Common myeloid progenitor, CD34-positive (primary cell): ENCODE results near the gene MPRIP.
A peak's percentile ranks its signal among the peaks of the same experiment; 100 is the strongest.

Source experiments
- CTCF ChIA-PET: fragments of 350-600 bp; sonication (Branson Sonifier 250); formaldehyde crosslinking; loops from one replicate; lab custom pipeline; 2021; ENCODE audit warnings: antibody characterized with exemption; lab: Charles Lee
- POLR2A ChIA-PET: fragments of 350-600 bp; sonication (Branson Sonifier 250); formaldehyde crosslinking; loops from one replicate; lab custom pipeline; 2021; ENCODE audit warnings: antibody characterized with exemption; lab: Charles Lee
- DNase-seq, 3 donors: peaks; one replicate each; pipeline versions ENCODE4 v3.0.0 to v3.0.0-alpha.2; 2013
- H3K27ac ChIP-seq, 2 experiments: 1 replicate in 1 of 2; 2 replicates in 1 of 2; pipeline ENCODE4 v1.7.0; 2013; ENCODE audit warnings: inconsistent platforms in 2 of 2, low read length in 2 of 2, mild to moderate bottlenecking in 2 of 2, low read depth in 1 of 2, moderate library complexity in 1 of 2; ENCODE audit not compliant: severe bottlenecking in 2 of 2, insufficient read depth in 1 of 2, poor library complexity in 1 of 2
- H3K27me3 ChIP-seq, 5 experiments: replicated peaks in 2 of 5; 1 replicate in 3 of 5; 2 replicates in 2 of 5; pipeline versions ENCODE4 v1.6.1 to v1.7.0; 2013; ENCODE audit warnings: low read length in 4 of 5, mild to moderate bottlenecking in 2 of 5, moderate library complexity in 2 of 5, inconsistent platforms in 1 of 5; ENCODE audit not compliant: insufficient read depth in 5 of 5, control insufficient read depth in 4 of 5
- H3K36me3 ChIP-seq, 4 experiments: 1 replicate in 2 of 4; 2 replicates in 2 of 4; pipeline versions ENCODE4 v1.6.1 to v1.7.0; 2013; ENCODE audit warnings: low read length in 3 of 4, control low read depth in 1 of 4, mild to moderate bottlenecking in 1 of 4; ENCODE audit not compliant: control insufficient read depth in 4 of 4, insufficient read depth in 4 of 4
- H3K4me1 ChIP-seq, 4 experiments: 1 replicate in 3 of 4; 2 replicates in 1 of 4; pipeline versions ENCODE4 v1.6.1 to v1.7.1; 2013; ENCODE audit warnings: low read length in 3 of 4, mild to moderate bottlenecking in 3 of 4, control low read depth in 1 of 4, inconsistent platforms in 1 of 4, moderate library complexity in 1 of 4; ENCODE audit not compliant: control insufficient read depth in 4 of 4, insufficient read depth in 4 of 4; ENCODE audit errors: control extremely low read depth in 1 of 4
- H3K4me3 ChIP-seq, 7 experiments: 1 replicate in 4 of 7; 2 replicates in 3 of 7; pipeline versions ENCODE4 v1.5.1 to v1.7.0; 2013; ENCODE audit warnings: mild to moderate bottlenecking in 7 of 7, low read length in 6 of 7, moderate library complexity in 6 of 7, inconsistent platforms in 2 of 7, low read depth in 2 of 7, control low read depth in 1 of 7; ENCODE audit not compliant: insufficient read depth in 4 of 7, control insufficient read depth in 1 of 7; ENCODE audit errors: extremely low read depth in 1 of 7
- H3K9me3 ChIP-seq, 5 experiments: 1 replicate in 4 of 5; 2 replicates in 1 of 5; pipeline versions ENCODE4 v1.6.1 to v1.7.1; 2013; ENCODE audit warnings: low read length in 4 of 5, mild to moderate bottlenecking in 2 of 5, inconsistent platforms in 1 of 5, low read depth in 1 of 5, moderate library complexity in 1 of 5; ENCODE audit not compliant: control insufficient read depth in 4 of 5, insufficient read depth in 2 of 5; ENCODE audit errors: control extremely low read depth in 1 of 5
- WGBS: methylation state at CpG from one replicate; pipeline ENCODE4 v1.1.5; 2013; ENCODE audit not compliant: insufficient coverage; 5-methylcytosine and 5-hydroxymethylcytosine counted together

The MPRIP gene

GRCh38 chr17:17043461-17044271, 1.4 kb downstream of the MPRIP start:
- POLR2A ChIA-PET, result no interaction called here

GRCh38 chr17:17044846-17045561, 2.7 kb downstream of the MPRIP start:
- DNase-seq, result peak; percentile 66 to 86 (median 82)
- no peaks in the 10 kb centered on the region for H3K27me3 ChIP-seq
- ChIA-PET CTCF (interaction anchor here (2.8 kb wide), 1 partner anchor 10 kb away, joined by 13 read pairs; no protein-coding TSS in a partner anchor), POLR2A (interaction anchor here (0.6 kb wide), 1 partner anchor 381 kb away, joined by 3 read pairs; no protein-coding TSS in a partner anchor)
- no peaks in the 10 kb centered on the region for H3K9me3 ChIP-seq
- H3K27ac ChIP-seq, result peak overlapping the region; percentile 12 to 64
- WGBS, result 0% methylated on average over 4 of the region's 6 CpGs
- peaks cover 0 to 3% (median 0%) of the 10 kb centered on the region in 4 experiments for H3K36me3 ChIP-seq
- H3K4me3 ChIP-seq, result peak overlapping the region in 5 of 7 experiments; percentile 46 to 92 (median 81)
- H3K4me1 ChIP-seq, result peaks cover 12 to 52% (median 43%) of the 10 kb centered on the region in 4 experiments

More at GRCh38 chr17:17043461-17044271, 1.4 kb downstream of the MPRIP start:
- Histone ChIP-seq H3K4me3 (peak overlapping the region; percentile 69 to 92 (median 83)), H3K9me3 (no peaks in the 10 kb centered on the region), H3K36me3 (no peaks in the 10 kb centered on the region), H3K27me3 (no peaks in the 10 kb centered on the region), H3K27ac (peak overlapping the region; percentile 2 to 64), H3K4me1 (peaks cover 12 to 57% (median 43%) of the 10 kb centered on the region in 4 experiments)
- CTCF ChIA-PET, result interaction anchor here (2.8 kb wide), 1 partner anchor 9 kb away, joined by 13 read pairs; no protein-coding TSS in a partner anchor
- 14% methylated on average over 14 of the region's 19 CpGs for WGBS
- no peak for DNase-seq

GRCh38 chr17:17048106-17048505, 5.8 kb downstream of the MPRIP start:
- Histone ChIP-seq H3K4me3 (no peak overlapping the region), H3K4me1 (peaks cover 12 to 66% (median 58%) of the 10 kb centered on the region in 4 experiments), H3K36me3 (peaks cover 0 to 3% (median 0%) of the 10 kb centered on the region in 4 experiments), H3K27ac (no peak overlapping the region), H3K27me3 (no peaks in the 10 kb centered on the region), H3K9me3 (no peaks in the 10 kb centered on the region)
- DNase-seq, result no peak
- ChIA-PET CTCF (interaction anchor here (0.6 kb wide), 1 partner anchor 45 kb away, joined by 3 read pairs; no protein-coding TSS in a partner anchor), POLR2A (no interaction called here)
- WGBS, result 90% methylated on average over 6 of the region's 6 CpGs

GRCh38 chr17:17050346-17051345, 8.4 kb downstream of the MPRIP start:
- ChIA-PET CTCF (interaction anchor here (0.7 to 1.2 kb wide), 3 partner anchors 12 to 16 kb away, joined by 3 to 6 read pairs (median 4); no protein-coding TSS in a partner anchor), POLR2A (no interaction called here)
- H3K27ac ChIP-seq, result no peak overlapping the region
- no peak for DNase-seq
- no peaks in the 10 kb centered on the region for H3K9me3 ChIP-seq
- peaks cover 0 to 7% (median 3%) of the 10 kb centered on the region in 4 experiments for H3K36me3 ChIP-seq
- no peaks in the 10 kb centered on the region for H3K27me3 ChIP-seq
- WGBS, result 79% methylated on average over 10 of the region's 15 CpGs
- peak overlapping the region in 2 of 7 experiments; percentile 13 to 33 for H3K4me3 ChIP-seq
- peaks cover 0 to 47% (median 39%) of the 10 kb centered on the region in 4 experiments for H3K4me1 ChIP-seq

GRCh38 chr17:17051380-17051779, 9.1 kb downstream of the MPRIP start:
- no peak for DNase-seq
- Histone ChIP-seq H3K4me3 (peak overlapping the region in 2 of 7 experiments; percentile 13 to 33), H3K27me3 (no peaks in the 10 kb centered on the region), H3K4me1 (peaks cover 0 to 44% (median 39%) of the 10 kb centered on the region in 4 experiments), H3K9me3 (no peaks in the 10 kb centered on the region), H3K27ac (no peak overlapping the region), H3K36me3 (peaks cover 0 to 7% (median 4%) of the 10 kb centered on the region in 4 experiments)
- WGBS, result 88% methylated on average over 6 of the region's 6 CpGs
- ChIA-PET CTCF (interaction anchor here (0.8 to 1.3 kb wide), 4 partner anchors 11 to 51 kb away, joined by 3 to 6 read pairs (median 4); no protein-coding TSS in a partner anchor), POLR2A (interaction anchor here (0.6 kb wide), 1 partner anchor 967 kb away, joined by 6 read pairs; no protein-coding TSS in a partner anchor)
